T-helper 22 cell (primary cell): ENCODE measurements around the gene CCDC38.

Experiments
- DNase-seq: peaks from one replicate; pipeline ENCODE4 v3.0.0-alpha.2; 2020; ENCODE audit warnings: low read depth

CCDC38 gene

GRCh38 chr12:95836185-95836609 lies 106.2 kb downstream of the CCDC38 start:
- no peak for DNase-seq

DNA sequence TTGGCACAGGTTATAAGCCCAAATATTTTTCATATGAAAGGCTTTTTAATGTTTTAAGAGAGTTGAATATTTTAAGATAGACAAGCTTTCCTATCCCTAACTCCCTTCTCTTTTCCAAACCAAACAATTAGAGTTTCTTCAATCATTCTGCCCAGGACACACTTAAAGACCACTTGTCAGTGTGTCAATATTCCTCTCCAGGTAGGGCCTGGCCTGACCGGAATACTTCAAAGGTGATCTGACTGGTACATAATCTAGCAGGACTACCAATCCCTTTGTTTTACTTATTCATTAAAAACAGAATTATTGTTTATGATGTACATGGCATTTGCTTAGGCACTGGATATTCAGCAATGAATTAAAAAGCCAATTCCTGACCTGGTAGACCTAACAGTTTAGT lies 107.8 kb downstream of the CCDC38 start:
- no peak for DNase-seq

- no peak for DNase-seq
These were observed 111.9 kb downstream of the CCDC38 start for GRCh38 chr12:95830335-95831089.

- no peak for DNase-seq
These were observed 113.0 kb downstream of the CCDC38 start for GRCh38 chr12:95829395-95829794.

DNA sequence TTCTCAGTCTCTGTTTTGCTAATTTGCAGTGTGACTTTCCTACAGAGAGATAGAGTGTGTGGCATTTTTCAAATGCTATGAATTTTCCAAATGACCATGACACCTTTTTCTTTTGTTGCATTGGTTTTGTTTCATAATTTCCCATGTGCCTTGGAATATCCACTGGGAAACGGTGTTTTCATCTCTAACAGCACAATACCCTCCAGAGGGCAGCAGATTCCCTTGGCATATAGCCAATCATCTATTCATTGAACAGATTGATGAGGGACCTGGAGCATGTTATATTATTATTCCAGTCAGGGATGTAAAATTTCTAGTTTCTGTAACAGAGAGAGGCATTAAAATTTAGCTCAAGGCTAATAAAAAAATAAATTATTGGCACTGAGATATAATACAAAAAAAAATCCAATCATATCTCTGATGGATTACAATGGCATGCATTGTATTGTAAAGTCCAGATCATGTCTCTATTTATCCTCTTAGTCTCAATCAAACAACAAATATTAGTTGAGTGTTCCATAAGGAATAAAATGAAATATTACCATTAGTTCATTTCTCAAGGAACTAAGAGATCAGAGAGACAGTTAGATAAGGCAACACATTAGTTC lies 122.2 kb downstream of the CCDC38 start:
- no peak for DNase-seq
